ENCODE results near the gene LIMS2. TPM values are rescaled to one million over a fixed set of nuclear protein-coding genes. Genes with fewer than 3 reads are reported as not detected.

LIMS2 gene
- total RNA-seq, 2 experiments from 2014 or later, result 1.6 to 24.9 TPM

- Histone ChIP-seq H3K4me1 (ENCODE audit: insufficient read depth, low read length, poor library complexity, severe bottlenecking) (no peaks in the 10 kb centered on the region), H3K79me2 (ENCODE audit: insufficient read depth, low read depth, low read length) (no peaks in the 10 kb centered on the region), H4K20me1 (ENCODE audit: insufficient read depth, low read length) (no peaks in the 10 kb centered on the region), H3K9me2 (ENCODE audit: insufficient read depth, low read length) (no peaks in the 10 kb centered on the region), H3K4me2 (ENCODE audit: low read length) (no peak overlapping the region), H2AFZ (ENCODE audit: low read length) (no peak overlapping the region), H3K27ac (ENCODE audit: low read depth, low read length, poor library complexity, severe bottlenecking) (no peak overlapping the region), H3K4me3 (ENCODE audit: low read depth, low read length, poor library complexity, severe bottlenecking) (no peak overlapping the region), H3K9me3 (ENCODE audit: low read length) (peaks cover 4% of the 10 kb centered on the region; the same call in 1 of the 2 replicates), H3K36me3 (ENCODE audit: insufficient read depth, low read length) (no peaks in the 10 kb centered on the region)
- TF ChIP-seq EZH2phosphoT487 (IDR thresholded peaks at IDR 0.05; ENCODE audit: borderline replicate concordance, low read depth, low read length) (no peak), CTCF (conservative IDR thresholded peaks at IDR 0.05; ENCODE audit: low read length) (no peak)
- CTCF ChIA-PET (ENCODE audit: unreplicated experiment), result no interaction called here
- BruUV-seq (replicated peaks), result no TSS peak
- DNase-seq (ENCODE audit: low spot score), result no peak
- intact Hi-C loops (cut with micrococcal nuclease; ENCODE audit: unreplicated experiment), result no loop called here
- POLR2A ChIA-PET, result no interaction called here
Measured at GRCh38 chr2:127683056-127683455, 7.7 kb upstream of the LIMS2 start.

- BruUV-seq (replicated peaks), result no TSS peak
- no peaks in the 10 kb centered on the region for H3K9me2 ChIP-seq (ENCODE audit: insufficient read depth, low read length)
- no peak overlapping the region for H3K27ac ChIP-seq (ENCODE audit: low read depth, low read length, poor library complexity, severe bottlenecking)
- H3K4me3 ChIP-seq (ENCODE audit: low read depth, low read length, poor library complexity, severe bottlenecking), result no peak overlapping the region
- H3K4me2 ChIP-seq (ENCODE audit: low read length), result no peak overlapping the region
- DNase-seq (ENCODE audit: low spot score), result no peak
- H2AFZ ChIP-seq (ENCODE audit: low read length), result no peak overlapping the region
- H3K4me1 ChIP-seq (ENCODE audit: insufficient read depth, low read length, poor library complexity, severe bottlenecking), result no peaks in the 10 kb centered on the region
- no peaks in the 10 kb centered on the region for H3K79me2 ChIP-seq (ENCODE audit: insufficient read depth, low read depth, low read length)
- TF ChIP-seq EZH2phosphoT487 (IDR thresholded peaks at IDR 0.05; ENCODE audit: borderline replicate concordance, low read depth, low read length) (no peak), CTCF (conservative IDR thresholded peaks at IDR 0.05; ENCODE audit: low read length) (no peak)
- H3K36me3 ChIP-seq (ENCODE audit: insufficient read depth, low read length), result no peaks in the 10 kb centered on the region
- ChIA-PET CTCF (ENCODE audit: unreplicated experiment) (no interaction called here), POLR2A (no interaction called here)
- intact Hi-C loops (cut with micrococcal nuclease; ENCODE audit: unreplicated experiment), result no loop called here
- H4K20me1 ChIP-seq (ENCODE audit: insufficient read depth, low read length), result no peaks in the 10 kb centered on the region
- no peaks in the 10 kb centered on the region for H3K9me3 ChIP-seq (ENCODE audit: low read length)
Measured at GRCh38 chr2:127681976-127682857, 6.9 kb upstream of the LIMS2 start.

GRCh38 chr2:127681288-127681804 is 6.0 kb upstream of the LIMS2 start:
- no peak overlapping the region for H2AFZ ChIP-seq (ENCODE audit: low read length)
- H3K9me2 ChIP-seq (ENCODE audit: insufficient read depth, low read length), result no peaks in the 10 kb centered on the region
- intact Hi-C loops (cut with micrococcal nuclease; ENCODE audit: unreplicated experiment), result no loop called here
- CTCF ChIA-PET (ENCODE audit: unreplicated experiment), result no interaction called here
- no TSS peak for BruUV-seq (replicated peaks)
- no peaks in the 10 kb centered on the region for H3K36me3 ChIP-seq (ENCODE audit: insufficient read depth, low read length)
- H3K4me2 ChIP-seq (ENCODE audit: low read length), result no peak overlapping the region
- H3K4me1 ChIP-seq (ENCODE audit: insufficient read depth, low read length, poor library complexity, severe bottlenecking), result no peaks in the 10 kb centered on the region
- no peaks in the 10 kb centered on the region for H3K9me3 ChIP-seq (ENCODE audit: low read length)
- no peak overlapping the region for H3K4me3 ChIP-seq (ENCODE audit: low read depth, low read length, poor library complexity, severe bottlenecking)
- no peak for TF ChIP-seq CTCF (conservative IDR thresholded peaks at IDR 0.05; ENCODE audit: low read length)
- TF ChIP-seq EZH2phosphoT487 (IDR thresholded peaks at IDR 0.05; ENCODE audit: borderline replicate concordance, low read depth, low read length), result no peak
- no peak overlapping the region for H3K27ac ChIP-seq (ENCODE audit: low read depth, low read length, poor library complexity, severe bottlenecking)
- H4K20me1 ChIP-seq (ENCODE audit: insufficient read depth, low read length), result no peaks in the 10 kb centered on the region
- no peak for DNase-seq (ENCODE audit: low spot score)
- POLR2A ChIA-PET, result no interaction called here
- no peaks in the 10 kb centered on the region for H3K79me2 ChIP-seq (ENCODE audit: insufficient read depth, low read depth, low read length)
